GM12891 (cell line): ENCODE results near the gene IRX3.

Experiments used
- POLR2A ChIP-seq: IDR thresholded peaks from 2 replicates; pipeline ENCODE4 v1.6.1; 2011; ENCODE audit warnings: low read depth, low read length, control low read depth
- POLR2AphosphoS5 ChIP-seq: IDR thresholded peaks from 2 replicates; pipeline ENCODE4 v1.6.1; 2011; ENCODE audit warnings: low read depth, low read length, control low read depth
- TAF1 ChIP-seq: IDR thresholded peaks from 2 replicates; pipeline ENCODE4 v1.6.1; 2011; ENCODE audit warnings: low read depth, low read length, control low read depth

DNA sequence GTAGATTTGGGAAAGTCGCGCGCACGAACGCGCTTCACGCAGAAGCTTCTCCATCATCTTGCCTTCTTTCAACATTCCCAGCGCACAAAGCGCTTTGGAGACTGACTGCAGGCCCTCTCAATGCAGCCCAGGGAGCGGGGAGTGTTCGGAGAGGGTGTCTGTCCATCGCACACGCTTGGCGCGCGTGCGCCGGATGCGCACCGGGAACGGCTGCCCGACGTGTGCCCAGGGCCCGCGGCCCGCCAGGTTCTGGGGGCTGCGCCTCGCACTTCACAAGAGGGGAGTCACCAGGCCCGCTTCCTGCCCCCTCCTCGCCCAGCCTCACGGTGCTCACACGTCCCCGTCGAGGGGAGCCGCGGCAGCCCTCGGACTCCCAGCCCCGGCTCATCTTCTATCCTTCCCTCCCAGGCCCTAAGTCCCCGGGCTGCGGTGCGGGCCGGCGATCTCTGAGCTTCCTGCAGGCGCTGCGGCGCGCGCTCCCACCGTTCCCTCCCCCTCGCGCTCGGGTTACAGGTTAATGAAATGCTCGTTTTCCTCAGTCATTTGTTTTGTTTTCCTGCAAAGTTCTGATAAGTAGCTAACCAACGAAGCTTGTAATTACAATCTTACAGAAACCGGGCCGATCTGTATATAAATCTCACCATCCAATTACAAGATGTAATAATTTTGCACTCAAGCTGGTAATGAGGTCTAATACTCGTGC lies 2.8 kb upstream of the IRX3 start:
- TF ChIP-seq POLR2A, result no peak
- no peak for TF ChIP-seq POLR2AphosphoS5
- no peak for TF ChIP-seq TAF1
